H1 (cell line): ENCODE data around the gene ACSF2. TPM values are rescaled to one million over a fixed set of nuclear protein-coding genes. Genes with fewer than 3 reads are reported as not detected.

ENCODE experiments used
- ASH2L ChIP-seq: fragments of 200-600, 300-600 bp; sonication (generic); IDR thresholded peaks from one replicate; pipeline ENCODE4 v1.7.1; 2017; ENCODE audit warnings: low read length
- KDM1A ChIP-seq: fragments of 200-600, 300-600 bp; sonication (generic); IDR thresholded peaks from 2 replicates; pipeline ENCODE4 v1.7.1; 2016; ENCODE audit warnings: mild to moderate bottlenecking, low read length, borderline replicate concordance
- KDM5A ChIP-seq: fragments of 200-600 bp; IDR thresholded peaks from 2 replicates; pipeline ENCODE4 v1.7.1; 2012; ENCODE audit warnings: mild to moderate bottlenecking, low read length, inconsistent platforms, mixed read lengths
- MAX ChIP-seq: IDR thresholded peaks from 2 replicates; pipeline ENCODE4 v1.6.1; 2012; ENCODE audit warnings: inconsistent platforms
- POU5F1 ChIP-seq: IDR thresholded peaks from 2 replicates; pipeline ENCODE4 v1.6.1; 2011; ENCODE audit warnings: low read depth, mild to moderate bottlenecking, low read length, moderate library complexity
- RAD21 ChIP-seq, 2 experiments: IDR thresholded peaks in 1 of 2; conservative IDR thresholded peaks in 1 of 2; 2 replicates each; pipeline ENCODE4 v1.6.1; 2011; ENCODE audit warnings: low read depth in 2 of 2, low read length in 2 of 2, improper control_type of control experiment in 1 of 2, inconsistent platforms in 1 of 2, mild to moderate bottlenecking in 1 of 2, moderate library complexity in 1 of 2
- RBBP5 ChIP-seq: IDR thresholded peaks from 2 replicates; pipeline ENCODE4 v1.7.1; 2012; ENCODE audit warnings: low read depth, mild to moderate bottlenecking, inconsistent platforms, low read length, moderate library complexity, borderline replicate concordance
- polyA plus RNA-seq, 7 experiments: library from polyadenylated mRNA; depleted of rRNA in 3 of 7; stranded (reverse) in 5 of 7; unstranded in 2 of 7; fragments of >200 nt in 5 of 7; fragments of 200-250 nt in 2 of 7; gene quantifications; 1 replicate in 5 of 7; 2 replicates in 1 of 7; 4 replicates in 1 of 7; pipeline versions ENCODE4 v1.2.1 to v1.2.3, GENCODE V29; 2011 to 2013; ENCODE audit warnings: missing spikeins in 2 of 7, mixed read lengths in 2 of 7
- total RNA-seq: library from RNA; stranded (reverse); fragmentation: NEBNext Ultra II Directional; extraction: Animal tissue kit (Norgen Biotek cat#: 25700); gene quantifications from 2 replicates; pipeline ENCODE4 v1.2.1, GENCODE V29; 2021

ACSF2 gene
- total and polyA plus RNA-seq, 2 of the 8 experiments (the other 6 are each of a cell fraction or from before 2014, with no cell fraction given): 14.5 to 16.3 TPM

GRCh38 chr17:50462446-50462845 lies 36.4 kb downstream of the ACSF2 start (continued):
- TF ChIP-seq RAD21 (IDR thresholded peaks at IDR 0.05 in 1 of 2, conservative IDR thresholded peaks at IDR 0.05 in 1 of 2; ENCODE audit: low read depth in 2 of 2, low read length in 2 of 2) (no peak), RBBP5 (no peak), MAX (no peak), KDM1A (no peak), KDM5A (no peak), POU5F1 (no peak), ASH2L (no peak)
